Measurements from ENCODE around the gene MRGPRD. TPM values are rescaled to one million over a fixed set of nuclear protein-coding genes. Genes with fewer than 3 reads are reported as not detected.

The MRGPRD gene
- total and polyA plus RNA-seq, 2 of the 8 experiments (the other 6 are each of a cell fraction or from before 2014, with no cell fraction given): not detected

GRCh38 chr11:68982134-68982533 is 1.3 kb upstream of the MRGPRD start (continued):
- no peak for TF ChIP-seq RFX5 (IDR thresholded peaks at IDR 0.05; ENCODE audit: borderline replicate concordance, low read depth, low read length)

All from H1 (cell line).